Measurements from ENCODE around the gene UTP4.
"Not testable (repeated sequence)": the region's sequence is repeated elsewhere in the genome, so short reads cannot be mapped to it uniquely, and the experiment has no call there.

UTP4 gene

GRCh38 chr16:69111216-69111875, 21.1 kb upstream of the UTP4 start:
- DNase-seq = no peak

DNA sequence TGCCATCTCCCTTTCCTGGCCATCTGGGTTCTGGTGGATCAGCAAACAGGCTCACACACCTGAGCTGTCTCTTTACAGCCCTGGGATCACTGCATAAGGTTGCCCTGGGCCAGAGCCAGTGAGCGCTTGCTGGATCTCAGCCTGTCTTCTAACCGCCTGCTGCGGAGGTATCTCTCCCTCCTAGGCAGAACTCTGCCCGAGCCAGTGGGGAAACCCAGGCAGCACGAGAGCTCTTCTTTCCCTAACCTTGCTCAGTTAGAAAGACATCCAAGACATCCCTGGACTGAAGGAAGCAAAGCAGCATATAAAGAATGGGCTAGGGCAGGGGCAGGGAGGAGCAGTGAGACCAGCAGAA, 20.6 kb upstream of the UTP4 start:
- DNase-seq = no peak

DNA sequence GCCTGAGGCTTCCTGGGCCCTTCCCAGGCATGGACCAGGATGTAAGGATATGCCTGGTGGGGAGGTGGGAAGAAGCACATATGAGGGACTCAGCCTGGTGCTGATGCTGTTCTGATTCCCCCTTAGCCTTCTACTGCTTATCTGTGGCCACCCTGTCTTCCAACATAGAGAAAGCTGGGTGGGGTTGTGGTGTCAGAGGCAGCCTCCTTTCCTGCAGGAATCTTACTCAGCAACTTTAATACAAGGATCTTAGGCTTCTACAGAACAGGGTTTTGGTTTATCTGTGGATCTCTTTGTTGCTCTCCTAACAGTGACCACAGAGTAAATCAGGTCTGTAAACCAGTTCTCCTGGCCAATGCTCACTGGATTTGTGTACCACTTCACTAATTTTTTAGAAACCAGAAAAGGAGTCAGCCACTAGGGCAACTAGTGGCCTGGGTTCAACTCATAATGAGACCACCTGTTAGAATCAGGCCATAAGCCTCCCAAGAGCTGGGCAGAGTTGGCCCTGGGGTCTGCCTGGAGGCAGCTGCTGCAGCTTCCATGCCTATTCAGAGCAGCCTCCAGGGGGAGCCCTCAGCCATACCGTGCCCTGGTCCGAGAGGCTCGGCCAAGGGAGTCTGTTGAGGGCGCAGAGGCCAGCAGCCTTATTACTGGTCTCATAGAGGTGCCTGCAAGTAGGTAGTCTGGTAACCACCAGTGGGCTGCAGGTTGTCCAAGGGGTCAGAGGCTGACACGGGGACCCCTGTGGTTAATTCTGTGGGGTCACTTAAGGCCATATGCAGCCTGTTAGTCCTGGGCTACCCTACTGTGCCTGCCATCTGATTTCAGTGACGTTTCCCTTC, 19.9 kb upstream of the UTP4 start:
- DNase-seq = no peak

DNA sequence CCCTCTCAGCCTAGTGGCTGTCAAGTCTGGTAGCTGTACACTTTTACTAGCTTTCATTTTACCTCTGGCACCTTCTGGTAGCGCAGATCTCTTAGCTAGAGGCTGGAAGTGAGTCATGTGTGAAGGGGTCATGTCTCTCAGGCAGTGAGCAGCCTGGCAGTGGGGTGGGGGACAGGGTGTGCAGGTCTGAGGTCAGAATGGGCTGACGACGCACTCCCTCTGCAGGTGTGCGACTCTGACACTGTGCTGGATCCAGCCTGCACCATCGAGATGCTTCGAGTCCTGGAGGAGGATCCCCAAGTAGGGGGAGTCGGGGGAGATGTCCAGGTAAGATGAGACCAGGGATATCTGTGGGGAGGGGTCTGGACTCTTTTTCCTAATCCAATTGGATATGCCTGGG, 19.2 kb upstream of the UTP4 start:
- no peak for DNase-seq

DNA sequence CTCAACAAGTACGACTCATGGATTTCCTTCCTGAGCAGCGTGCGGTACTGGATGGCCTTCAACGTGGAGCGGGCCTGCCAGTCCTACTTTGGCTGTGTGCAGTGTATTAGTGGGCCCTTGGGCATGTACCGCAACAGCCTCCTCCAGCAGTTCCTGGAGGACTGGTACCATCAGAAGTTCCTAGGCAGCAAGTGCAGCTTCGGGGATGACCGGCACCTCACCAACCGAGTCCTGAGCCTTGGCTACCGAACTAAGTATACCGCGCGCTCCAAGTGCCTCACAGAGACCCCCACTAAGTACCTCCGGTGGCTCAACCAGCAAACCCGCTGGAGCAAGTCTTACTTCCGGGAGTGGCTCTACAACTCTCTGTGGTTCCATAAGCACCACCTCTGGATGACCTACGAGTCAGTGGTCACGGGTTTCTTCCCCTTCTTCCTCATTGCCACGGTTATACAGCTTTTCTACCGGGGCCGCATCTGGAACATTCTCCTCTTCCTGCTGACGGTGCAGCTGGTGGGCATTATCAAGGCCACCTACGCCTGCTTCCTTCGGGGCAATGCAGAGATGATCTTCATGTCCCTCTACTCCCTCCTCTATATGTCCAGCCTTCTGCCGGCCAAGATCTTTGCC, 18.0 kb upstream of the UTP4 start:
- DNase-seq = no peak

DNA sequence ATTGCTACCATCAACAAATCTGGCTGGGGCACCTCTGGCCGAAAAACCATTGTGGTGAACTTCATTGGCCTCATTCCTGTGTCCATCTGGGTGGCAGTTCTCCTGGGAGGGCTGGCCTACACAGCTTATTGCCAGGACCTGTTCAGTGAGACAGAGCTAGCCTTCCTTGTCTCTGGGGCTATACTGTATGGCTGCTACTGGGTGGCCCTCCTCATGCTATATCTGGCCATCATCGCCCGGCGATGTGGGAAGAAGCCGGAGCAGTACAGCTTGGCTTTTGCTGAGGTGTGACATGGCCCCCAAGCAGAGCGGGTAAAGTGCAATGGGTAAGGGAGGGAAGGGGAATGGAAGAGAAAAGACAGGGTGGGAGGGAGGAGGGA, 17.5 kb upstream of the UTP4 start:
- no peak for DNase-seq

DNA sequence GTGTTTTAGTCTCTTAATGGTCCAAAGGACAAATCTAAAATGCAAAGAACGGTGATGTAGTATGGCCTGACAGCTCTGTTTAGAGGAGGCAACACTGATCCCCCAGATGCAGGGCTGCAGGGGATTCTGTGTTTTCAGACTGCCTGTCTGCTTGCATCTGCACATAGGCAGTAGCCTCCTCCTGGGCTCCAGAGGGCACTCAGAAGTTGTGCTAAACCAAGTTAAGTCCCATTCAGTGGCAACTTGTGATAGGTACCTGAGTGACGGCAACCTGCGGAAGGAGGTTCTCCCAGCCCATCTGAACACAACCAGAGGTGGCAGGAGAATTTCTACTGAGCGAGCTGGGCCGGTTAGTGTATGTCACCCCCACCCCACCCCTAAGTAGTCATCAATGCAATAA, 17.1 kb upstream of the UTP4 start:
- DNase-seq = no peak

DNA sequence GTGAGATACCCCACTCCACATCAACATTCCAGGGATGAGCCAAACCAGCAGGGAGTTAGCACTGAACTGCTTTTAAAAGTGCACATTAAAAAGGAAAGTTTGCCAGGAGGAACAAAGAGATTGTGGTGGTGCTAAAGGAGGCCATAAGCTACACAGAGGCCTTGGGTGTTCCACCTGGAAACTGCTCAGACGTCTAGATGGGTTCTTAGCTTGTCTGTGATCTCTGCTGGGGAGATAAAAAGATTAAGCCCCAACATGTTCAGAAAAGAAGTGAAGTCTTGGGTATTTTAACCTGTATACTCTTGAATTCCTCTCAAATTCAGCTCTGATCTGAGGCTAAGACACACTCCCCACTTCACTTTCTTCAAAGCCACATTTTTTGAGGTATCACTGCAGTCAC, 16.6 kb upstream of the UTP4 start:
- no peak for DNase-seq

- DNase-seq = no peak
Measured at GRCh38 chr16:69116256-69116875, 16.1 kb upstream of the UTP4 start.

GRCh38 chr16:69116906-69117305, 15.5 kb upstream of the UTP4 start:
- DNase-seq = no peak

DNA sequence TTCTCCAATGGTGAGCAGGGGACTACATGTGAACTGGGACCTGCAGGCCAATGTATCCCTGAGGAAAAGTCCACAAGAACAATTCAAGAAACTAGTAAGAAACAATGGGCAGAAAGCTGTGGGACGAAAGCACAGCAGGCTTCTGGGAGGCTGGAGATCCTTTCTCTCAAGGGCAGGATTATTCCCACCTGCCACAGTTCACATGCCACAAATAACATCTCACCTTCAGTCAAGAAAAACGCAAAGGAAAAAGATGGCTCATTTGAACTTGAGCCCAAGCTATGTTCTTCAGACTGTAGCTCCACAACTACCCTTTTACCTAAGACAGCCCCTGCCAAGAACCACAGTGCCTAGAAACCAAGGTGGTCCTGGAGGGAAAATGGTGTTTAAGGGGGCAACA, 14.0 kb upstream of the UTP4 start:
- no peak for DNase-seq

GRCh38 chr16:69118994-69119393, 13.5 kb upstream of the UTP4 start:
- DNase-seq = no peak

DNA sequence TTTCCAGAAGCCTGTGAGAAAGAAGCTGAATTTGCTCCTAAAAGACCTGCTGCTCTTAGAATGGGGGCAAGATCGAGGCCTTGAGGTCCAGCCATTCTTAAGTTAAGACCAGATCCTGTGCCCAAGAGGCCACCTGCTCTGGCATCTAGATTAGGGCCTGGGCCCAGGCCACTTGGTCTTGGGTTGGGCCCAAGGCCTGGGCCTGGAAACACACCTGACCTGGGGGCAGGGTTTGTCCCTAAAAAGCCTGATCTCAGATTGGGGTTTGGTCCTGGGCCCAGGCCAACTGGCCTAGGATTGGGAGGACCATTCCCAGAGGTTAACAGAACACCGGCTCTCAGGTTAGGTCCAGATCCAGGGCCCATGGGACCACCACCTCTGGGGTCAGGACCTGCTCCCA, 12.9 kb upstream of the UTP4 start:
- DNase-seq = no peak

DNA sequence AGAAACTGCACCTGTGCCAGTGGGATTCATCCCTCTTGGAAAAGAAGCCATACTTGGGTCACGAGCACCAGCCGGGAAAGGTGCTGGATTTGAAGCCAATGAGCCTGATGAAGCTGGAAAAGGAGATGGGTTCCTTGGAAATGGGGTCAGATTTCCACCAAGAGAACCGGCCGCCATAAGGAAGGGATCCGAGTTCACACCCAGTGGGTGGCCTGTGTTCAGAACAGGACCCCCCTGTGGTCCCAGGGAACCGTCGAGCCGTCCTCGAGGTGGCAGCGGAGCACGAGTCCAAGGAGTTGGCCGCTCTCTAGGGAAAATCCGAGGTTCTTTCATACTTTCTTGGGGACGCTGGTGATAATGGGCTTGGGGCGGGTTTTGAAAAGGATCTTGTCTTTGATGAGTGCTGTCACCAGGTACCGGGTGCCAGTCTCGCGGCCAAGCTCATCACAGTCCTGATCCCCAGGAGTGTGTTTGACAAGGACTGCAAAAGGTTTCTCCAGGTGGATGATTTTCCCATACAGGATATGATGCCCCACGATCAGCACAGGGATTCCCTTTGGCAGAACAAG, 12.3 kb upstream of the UTP4 start:
- no peak for DNase-seq

- DNase-seq = no peak
Measured at GRCh38 chr16:69123910-69124309, 8.5 kb upstream of the UTP4 start.

DNA sequence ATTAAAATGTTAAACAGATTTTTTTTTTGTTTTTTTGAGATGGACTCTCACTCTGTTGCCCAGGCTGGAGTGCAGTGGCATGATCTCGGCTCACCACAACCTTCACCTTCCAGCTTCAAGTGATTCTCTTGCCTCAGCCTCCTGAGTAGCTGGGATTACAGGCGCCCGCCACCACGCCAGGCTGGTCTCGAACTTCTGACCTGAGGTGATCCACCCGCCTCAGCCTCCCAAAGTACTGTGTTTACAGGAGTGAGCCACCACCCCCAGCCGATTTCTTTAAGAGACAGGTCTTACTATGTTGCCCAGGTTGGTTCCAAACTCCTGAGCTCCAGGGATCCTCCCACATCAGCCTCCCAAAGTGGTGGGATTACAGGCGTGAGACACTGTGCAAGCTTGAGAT, 8.0 kb upstream of the UTP4 start:
- not testable (repeated sequence) for DNase-seq

DNA sequence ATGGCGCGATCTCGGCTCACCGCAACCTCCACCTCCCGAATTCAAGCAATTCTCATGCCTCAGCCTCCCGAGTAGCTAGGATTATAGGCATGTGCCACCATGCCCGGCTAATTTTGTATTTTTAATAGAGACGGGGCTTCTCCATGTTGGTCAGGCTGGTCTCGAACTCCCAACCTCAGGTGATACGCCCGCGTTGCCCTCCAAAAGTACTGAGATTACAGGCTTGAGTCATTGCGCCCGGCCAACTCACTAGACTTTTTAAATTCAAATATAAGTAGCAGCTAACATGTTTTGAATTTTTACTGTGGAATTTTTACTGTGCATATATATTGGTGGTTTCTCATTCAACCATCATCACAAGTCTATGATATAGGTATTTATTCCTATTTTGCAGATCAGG, 7.5 kb upstream of the UTP4 start:
- not testable (repeated sequence) for DNase-seq

GRCh38 chr16:69126221-69126620, 6.2 kb upstream of the UTP4 start:
- no peak for DNase-seq

GRCh38 chr16:69126801-69127200, 5.6 kb upstream of the UTP4 start:
- not testable (repeated sequence) for DNase-seq

DNA sequence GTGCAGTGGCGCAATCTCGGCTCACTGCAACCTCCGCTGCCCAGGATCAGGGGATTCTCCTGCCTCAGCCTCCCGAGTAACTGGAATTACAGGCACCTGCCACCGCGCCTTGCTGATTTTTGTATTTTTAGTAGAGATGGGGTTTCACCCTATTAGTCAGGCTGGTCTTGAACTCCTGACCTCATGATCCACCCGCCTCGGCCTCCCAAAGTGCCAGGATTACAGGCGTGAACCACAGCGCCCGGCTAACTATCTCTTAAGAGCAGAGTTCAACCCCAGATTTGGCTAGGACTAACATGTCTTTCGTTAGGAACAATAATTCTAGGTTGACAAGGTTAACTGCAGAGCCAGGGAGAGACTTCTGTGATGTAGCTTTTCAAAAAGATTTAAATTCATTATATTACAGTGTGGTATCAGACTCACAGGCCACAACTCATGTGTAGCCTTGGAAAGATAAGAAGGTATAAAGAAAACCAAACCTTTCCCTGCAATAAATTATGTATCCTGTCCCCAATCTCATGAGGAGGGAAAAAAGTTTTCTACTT, 4.4 kb upstream of the UTP4 start:
- DNase-seq = no peak

DNA sequence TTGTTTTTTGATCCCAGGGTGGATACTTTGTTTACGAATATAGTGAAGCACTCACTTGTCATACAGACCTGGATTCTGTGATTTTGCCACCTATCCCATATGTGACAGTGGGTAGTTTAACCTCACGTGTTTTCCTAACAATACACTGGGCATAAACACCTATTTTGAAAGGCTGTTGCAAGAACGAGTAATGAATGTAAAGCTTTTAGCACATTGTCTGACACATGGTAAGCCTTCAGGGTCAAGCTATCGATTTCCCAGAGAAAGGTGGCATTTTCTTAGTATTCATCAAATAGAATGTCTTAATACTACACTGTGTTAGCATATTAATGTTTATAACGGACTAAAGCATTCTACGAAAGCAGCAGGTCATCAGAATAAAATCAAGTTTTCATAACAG, 2.0 kb upstream of the UTP4 start:
- DNase-seq = no peak

- no peak for DNase-seq
Measured at GRCh38 chr16:69131167-69131838, 1.1 kb upstream of the UTP4 start.

All from NCI-H510A (cell line).